HCT116 (cell line): ENCODE data around the gene COX18. TPM values are rescaled to one million over a fixed set of nuclear protein-coding genes. Genes with fewer than 3 reads are reported as not detected.

ENCODE experiments used
- ATAC-seq: fragments of 200-7000 bp; cut with Tn5 transposase; 2 replicates; pipeline ENCODE4 v1.9.1; 2020; ENCODE audit warnings: mild to moderate bottlenecking, moderate library complexity
- BruUV-seq: library from RNA; stranded (reverse); fragments of 400-500 nt; replicated peaks from 2 replicates; lab custom pipeline; 2021; lab: Mats Ljungman, UMichigan
- CTCF ChIA-PET: fragments of 300-600 bp; sonication (Branson Sonifier 250); formaldehyde crosslinking; loops from one replicate; lab custom pipeline; 2021; ENCODE audit warnings: antibody characterized with exemption; lab: Charles Lee
- POLR2A ChIA-PET: fragments of 300-600, 350-600 bp; sonication (Branson Sonifier 250); formaldehyde crosslinking; loops from one replicate; lab custom pipeline; 2021; ENCODE audit warnings: antibody characterized with exemption; lab: Charles Lee
- RAD21 ChIA-PET, 2 experiments: fragments of 300-600 bp; sonication (Branson Sonifier 250); formaldehyde crosslinking; loops; one replicate each; lab custom pipeline; 2023; ENCODE audit warnings: low total read pairs in 2 of 2; ENCODE audit not compliant: uncharacterized antibody in 2 of 2, unreplicated experiment in 2 of 2, low non-redundant PET in 1 of 2; lab: Charles Lee
- DNase-seq: peaks from one replicate; pipeline ENCODE4 v3.0.0-alpha.2; 2010; ENCODE audit warnings: low read depth, low spot score
- H2AFZ ChIP-seq: fragments of 200-600 bp; shearing (Covaris generic), sonication (generic); 2 replicates; pipeline ENCODE4 v1.6.1; 2017; ENCODE audit warnings: low read depth, mixed run types, mixed read lengths, antibody characterized with exemption, low read length; ENCODE audit not compliant: poor library complexity, severe bottlenecking
- H3K27ac ChIP-seq: 2 replicates; pipeline ENCODE4 v1.5.1; 2012; ENCODE audit warnings: low read depth, low read length
- H3K27me3 ChIP-seq: fragments of 200-600 bp; sonication (generic); 2 replicates; pipeline ENCODE4 v1.6.1; 2016; ENCODE audit warnings: mixed run types, low read length, mixed read lengths; ENCODE audit not compliant: insufficient read depth
- H3K36me3 ChIP-seq, 2 experiments: fragments of 200-500 bp in 1 of 2; fragments of 200-600 bp in 1 of 2; sonication (Bioruptor generic) in 1 of 2; sonication (generic) in 1 of 2; 2 replicates each; pipeline versions ENCODE4 v1.5.1 to v1.6.1; 2014 to 2016; ENCODE audit warnings: low read length in 2 of 2, inconsistent platforms in 1 of 2, mixed read lengths in 1 of 2, mixed run types in 1 of 2; ENCODE audit not compliant: insufficient read depth in 2 of 2, control insufficient read depth in 1 of 2
- H3K4me1 ChIP-seq, 2 experiments: fragments of 200-600 bp in 1 of 2; sonication (generic) in 1 of 2; 2 replicates each; pipeline versions ENCODE4 v1.5.1 to v1.6.1; 2012 to 2017; ENCODE audit warnings: low read length in 2 of 2, inconsistent platforms in 1 of 2, mild to moderate bottlenecking in 1 of 2, mixed read lengths in 1 of 2, mixed run types in 1 of 2, moderate library complexity in 1 of 2; ENCODE audit not compliant: insufficient read depth in 2 of 2, control insufficient read depth in 1 of 2
- H3K4me2 ChIP-seq: fragments of 200-600 bp; sonication (generic); 2 replicates; pipeline ENCODE4 v1.6.1; 2017; ENCODE audit warnings: mixed run types, low read length, mixed read lengths
- H3K4me3 ChIP-seq, 2 experiments: fragments of 200-600 bp in 1 of 2; sonication (generic) in 1 of 2; replicated peaks in 1 of 2; 2 replicates each; pipeline ENCODE4 v1.5.1; 2011 to 2016; ENCODE audit warnings: low read length in 2 of 2, control low read depth in 1 of 2, low read depth in 1 of 2, mild to moderate bottlenecking in 1 of 2, mixed read lengths in 1 of 2, mixed run types in 1 of 2
- H3K79me2 ChIP-seq: fragments of 200-600 bp; sonication (generic); 2 replicates; pipeline ENCODE4 v1.6.1; 2017; ENCODE audit warnings: mild to moderate bottlenecking, mixed run types, low read length, moderate library complexity, mixed read lengths; ENCODE audit not compliant: insufficient read depth
- H3K9ac ChIP-seq: fragments of 200-600 bp; sonication (generic); 2 replicates; pipeline ENCODE4 v1.6.1; 2016; ENCODE audit warnings: low read length, mixed read lengths
- H3K9me2 ChIP-seq: fragments of 200-600 bp; sonication (generic), shearing (Covaris generic); 2 replicates; pipeline ENCODE4 v1.6.1; 2017; ENCODE audit warnings: mixed run types, mild to moderate bottlenecking, moderate library complexity; ENCODE audit not compliant: insufficient read depth
- H3K9me3 ChIP-seq, 2 experiments: fragments of 200-500 bp in 1 of 2; fragments of 200-600 bp in 1 of 2; sonication (Bioruptor generic) in 1 of 2; sonication (generic) in 1 of 2; 2 replicates each; pipeline ENCODE4 v1.6.1; 2014 to 2017; ENCODE audit warnings: low read length in 2 of 2, mixed read lengths in 2 of 2, inconsistent platforms in 1 of 2, low read depth in 1 of 2, mild to moderate bottlenecking in 1 of 2, mixed run types in 1 of 2, moderate library complexity in 1 of 2; ENCODE audit not compliant: control insufficient read depth in 1 of 2, insufficient read depth in 1 of 2
- H4K20me1 ChIP-seq: fragments of 200-600 bp; sonication (generic), shearing (Covaris generic); 2 replicates; pipeline ENCODE4 v1.6.1; 2017; ENCODE audit warnings: mixed run types, mild to moderate bottlenecking, moderate library complexity; ENCODE audit not compliant: insufficient read depth
- ATF3 ChIP-seq: IDR thresholded peaks from 2 replicates; pipeline ENCODE4 v1.6.1; 2012
- CTCF ChIP-seq, 3 experiments: fragments of 200-600 bp in 1 of 3; sonication (generic) in 1 of 3; IDR thresholded peaks in 2 of 3; conservative IDR thresholded peaks in 1 of 3; 2 replicates each; pipeline ENCODE4 v1.5.1; 2012 to 2017; ENCODE audit warnings: low read depth in 2 of 3, low read length in 2 of 3, antibody characterized with exemption in 1 of 3, borderline replicate concordance in 1 of 3, control low read depth in 1 of 3, mild to moderate bottlenecking in 1 of 3, mixed read lengths in 1 of 3, mixed run types in 1 of 3, moderate library complexity in 1 of 3; ENCODE audit not compliant: insufficient read depth in 1 of 3
- EZH2 ChIP-seq: fragments of 200-600 bp; sonication (generic); IDR thresholded peaks from 2 replicates; pipeline ENCODE4 v1.6.1; 2017; ENCODE audit warnings: antibody characterized with exemption, mixed run types
- POLR2A ChIP-seq: IDR thresholded peaks from 2 replicates; pipeline ENCODE4 v1.7.0; 2011; ENCODE audit warnings: borderline replicate concordance; ENCODE audit not compliant: insufficient read depth, insufficient read length; ENCODE audit errors: extremely low read depth
- RAD21 ChIP-seq: IDR thresholded peaks from 2 replicates; pipeline ENCODE4 v1.6.1; 2012; ENCODE audit warnings: low read depth, mild to moderate bottlenecking
- REST ChIP-seq: IDR thresholded peaks from 2 replicates; pipeline ENCODE4 v1.6.1; 2012; ENCODE audit warnings: low read depth
- SIN3A ChIP-seq: IDR thresholded peaks from 2 replicates; pipeline ENCODE4 v1.6.1; 2012; ENCODE audit warnings: low read depth
- SP1 ChIP-seq: IDR thresholded peaks from 2 replicates; pipeline ENCODE4 v1.6.1; 2012; ENCODE audit warnings: low read depth
- YY1 ChIP-seq: IDR thresholded peaks from 2 replicates; pipeline ENCODE4 v1.6.1; 2011; ENCODE audit warnings: low read length, low read depth, moderate library complexity, mild to moderate bottlenecking; ENCODE audit not compliant: insufficient replicate concordance; ENCODE audit errors: extremely low read depth
- intact Hi-C: fragments of 100-400 bp; cut with micrococcal nuclease; formaldehyde crosslinking; loops from 2 replicates; pipeline ENCODE4 v1.10.0; 2022
- total RNA-seq: library from RNA; stranded (reverse); gene quantifications from one replicate; pipeline ENCODE4 v1.2.1, GENCODE V29; 2021; ENCODE audit not compliant: unreplicated experiment

The COX18 gene
- total RNA-seq, 1 experiment from 2014 or later = 12.5 TPM

GRCh38 chr4:73098016-73098415 is 28.5 kb upstream of the COX18 start:
- H2AFZ ChIP-seq = no peak overlapping the region
- H3K9me2 ChIP-seq = no peaks in the 10 kb centered on the region
- no peaks in the 10 kb centered on the region for H3K9me3 ChIP-seq
- ChIA-PET POLR2A (no interaction called here), CTCF (no interaction called here), RAD21 (no interaction called here)
- intact Hi-C loops = no loop called here
- no peak overlapping the region for H3K4me2 ChIP-seq
- BruUV-seq = no TSS peak
- no peak for DNase-seq
- no peaks in the 10 kb centered on the region for H3K27me3 ChIP-seq
- no peaks in the 10 kb centered on the region for H4K20me1 ChIP-seq
- no peak overlapping the region for H3K4me3 ChIP-seq
- no peak overlapping the region for H3K27ac ChIP-seq
- peaks cover 33 to 47% of the 10 kb centered on the region in 2 experiments; a peak in 3 of 4 replicates for H3K36me3 ChIP-seq
- no peak for ATAC-seq
- H3K9ac ChIP-seq = no peak overlapping the region
- no peaks in the 10 kb centered on the region for H3K79me2 ChIP-seq
- no peak for TF ChIP-seq SP1
- no peak for TF ChIP-seq YY1
- no peak for TF ChIP-seq POLR2A
- TF ChIP-seq ATF3 = no peak
- no peaks in the 10 kb centered on the region for H3K4me1 ChIP-seq

- Histone ChIP-seq H3K27ac (no peak overlapping the region), H3K27me3 (no peaks in the 10 kb centered on the region), H3K4me1 (no peaks in the 10 kb centered on the region), H3K4me2 (no peak overlapping the region), H3K9me2 (no peaks in the 10 kb centered on the region), H4K20me1 (no peaks in the 10 kb centered on the region), H2AFZ (no peak overlapping the region), H3K9ac (no peak overlapping the region), H3K79me2 (peaks cover 37% of the 10 kb centered on the region), H3K4me3 (no peak overlapping the region), H3K36me3 (peaks cover 31 to 47% of the 10 kb centered on the region in 2 experiments), H3K9me3 (no peaks in the 10 kb centered on the region)
- no TSS peak for BruUV-seq
- ATAC-seq (no peak), DNase-seq (no peak)
- ChIA-PET CTCF (no interaction called here), RAD21 (no interaction called here), POLR2A (no interaction called here)
- TF ChIP-seq CTCF (IDR thresholded peaks at IDR 0.05 in 2 of 3, conservative IDR thresholded peaks at IDR 0.05 in 1 of 3; ENCODE audit: borderline replicate concordance in 1 of 3, insufficient read depth in 1 of 3, low read depth in 2 of 3, low read length in 2 of 3) (no peak), SIN3A (no peak), RAD21 (no peak), EZH2 (no peak), REST (no peak)
- intact Hi-C loops = no loop called here
Measured at GRCh38 chr4:73092868-73093267, 23.4 kb upstream of the COX18 start.
